NCI-H510A (cell line): ENCODE measurements around the gene RRBP1.

Experiments
- DNase-seq: peaks from one replicate; lab custom pipeline; 2025; lab: John Stamatoyannopoulos, UW

Gene RRBP1

GRCh38 chr20:17636523-17637412 lies 45.3 kb downstream of the RRBP1 start:
- no peak for DNase-seq

GRCh38 chr20:17635332-17636244 lies 46.5 kb downstream of the RRBP1 start:
- DNase-seq: no peak

DNA sequence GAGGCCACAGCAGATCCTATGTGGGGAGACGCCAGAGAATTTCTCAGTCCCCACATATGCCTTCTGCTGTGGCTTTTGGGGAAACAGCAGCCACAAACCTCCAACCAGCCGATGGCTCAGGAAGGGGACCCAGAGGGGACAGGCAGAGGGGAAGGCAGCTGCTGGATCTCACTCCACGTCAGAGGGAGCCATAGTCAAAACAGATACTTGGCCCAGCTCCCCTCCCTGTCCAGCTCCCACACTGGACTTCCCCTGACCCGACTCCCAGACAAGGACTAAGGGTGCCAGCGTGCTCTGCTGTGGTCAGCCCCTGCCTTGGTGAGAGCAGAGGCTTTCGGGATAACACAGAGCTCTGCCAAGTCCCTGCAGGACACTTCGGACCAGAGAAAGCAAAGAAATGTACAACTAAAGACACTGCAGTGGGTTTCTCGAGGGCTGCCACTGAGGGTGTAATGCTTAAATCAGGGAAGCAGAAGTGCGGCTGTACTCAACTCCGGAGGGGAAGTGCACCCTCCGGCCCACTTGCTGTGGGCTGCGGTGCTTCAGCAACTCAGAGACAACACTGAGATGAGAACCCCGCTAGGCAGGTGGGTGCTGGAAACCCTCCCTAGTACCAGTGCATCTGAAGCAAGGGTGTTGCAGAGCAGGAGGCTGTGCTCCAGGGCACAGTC lies 47.2 kb downstream of the RRBP1 start:
- DNase-seq: no peak

GRCh38 chr20:17633850-17634500 lies 48.1 kb downstream of the RRBP1 start:
- no peak for DNase-seq

- DNase-seq: no peak
Observed at GRCh38 chr20:17633221-17633849, 48.7 kb downstream of the RRBP1 start.

DNA sequence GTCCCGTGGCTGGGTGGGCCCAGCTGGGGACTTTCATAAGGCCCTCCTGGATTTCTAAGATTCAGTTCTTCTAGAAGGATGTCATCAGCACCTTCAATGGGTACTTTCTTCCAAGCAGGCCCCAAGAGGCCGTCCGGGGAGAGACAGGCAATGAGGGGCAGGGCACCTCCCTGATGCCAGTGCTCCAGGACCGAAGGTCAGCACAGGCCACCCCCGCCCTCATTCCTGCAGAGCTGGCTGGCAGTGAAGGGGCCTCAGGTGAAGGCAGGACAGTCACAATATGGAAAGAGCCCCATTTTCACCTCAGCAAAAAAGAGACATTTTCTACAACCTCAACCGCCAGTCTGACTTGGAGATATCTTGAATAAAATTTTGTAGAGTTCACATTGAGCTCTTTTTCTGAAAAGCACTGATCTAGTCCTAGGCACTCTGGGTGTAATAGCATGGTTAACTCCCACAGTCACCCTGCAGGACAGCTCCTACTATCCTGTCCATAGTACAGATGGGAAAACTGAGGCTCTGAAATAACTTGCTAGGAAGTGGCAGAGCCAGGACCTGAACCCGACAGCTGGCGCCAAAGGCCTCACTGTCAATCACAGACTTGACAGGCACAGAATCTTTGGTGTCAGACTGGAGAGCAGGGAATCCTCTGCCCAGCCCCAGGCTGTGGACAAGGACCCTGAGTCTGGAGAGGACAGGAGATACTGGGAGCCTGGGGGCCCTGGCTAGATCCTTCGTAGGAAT lies 50.3 kb downstream of the RRBP1 start:
- DNase-seq: no peak

DNA sequence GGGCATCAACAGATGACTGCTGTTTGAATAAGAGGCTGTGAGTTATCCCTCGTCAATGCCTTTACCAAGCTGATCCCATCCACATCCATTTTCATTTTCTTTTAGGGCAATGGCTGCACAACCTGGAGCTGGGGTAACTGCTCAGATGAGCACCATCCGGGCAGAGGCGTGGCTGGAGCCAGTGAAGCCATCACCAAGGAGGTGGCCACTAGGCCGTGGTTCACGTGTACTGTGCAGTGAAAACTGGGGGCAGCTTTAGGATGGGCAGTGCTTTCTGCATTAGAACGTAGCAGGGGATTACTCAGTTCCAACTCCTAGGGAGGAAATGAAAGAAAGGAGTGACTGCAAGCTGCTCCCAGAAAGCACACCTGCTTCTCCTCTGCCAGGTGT lies 51.2 kb downstream of the RRBP1 start:
- no peak for DNase-seq

- DNase-seq: no peak
Observed at GRCh38 chr20:17630151-17630805, 51.8 kb downstream of the RRBP1 start.

DNA sequence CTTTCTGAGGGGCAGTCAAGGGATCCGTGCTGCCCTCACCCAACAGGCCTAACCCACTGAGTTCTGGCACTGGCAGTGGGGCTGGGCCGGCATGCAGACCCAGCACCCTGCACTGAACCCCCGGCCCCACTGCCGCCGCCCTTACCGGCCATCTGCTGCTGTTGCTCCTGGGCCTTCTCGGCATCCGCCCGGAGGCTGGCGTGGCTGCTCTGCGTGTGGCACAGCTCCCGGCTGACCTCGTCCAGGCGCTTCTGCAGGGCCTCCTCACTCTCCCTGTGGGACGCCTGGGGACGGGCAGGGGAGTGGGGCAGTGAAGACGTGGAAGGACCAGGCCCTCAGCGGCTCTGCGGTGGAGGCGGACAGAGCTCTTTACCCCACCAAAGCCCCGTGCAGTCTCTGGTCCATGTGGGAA lies 52.4 kb downstream of the RRBP1 start:
- no peak for DNase-seq

DNA sequence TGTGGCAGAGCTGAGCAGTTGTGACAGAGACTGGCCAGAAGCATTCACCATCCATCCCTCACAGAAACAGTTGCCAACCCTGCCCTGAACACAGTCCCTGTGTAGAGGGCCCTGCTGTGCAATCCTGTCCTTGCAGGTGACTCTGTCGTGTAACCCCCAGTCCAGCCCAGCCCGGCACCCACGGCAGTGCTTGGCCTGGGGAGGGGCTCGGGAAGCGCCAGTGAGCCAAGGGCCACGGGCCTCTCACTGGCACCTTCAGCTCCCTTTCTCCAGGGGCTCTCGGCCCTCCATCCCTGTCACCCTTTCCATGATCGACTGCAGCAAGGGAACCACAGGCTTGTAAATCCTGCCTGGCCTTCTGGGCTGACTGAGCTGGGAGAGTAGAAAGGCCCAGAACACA lies 53.0 kb downstream of the RRBP1 start:
- no peak for DNase-seq

GRCh38 chr20:17628101-17628841 lies 53.8 kb downstream of the RRBP1 start:
- no peak for DNase-seq

DNA sequence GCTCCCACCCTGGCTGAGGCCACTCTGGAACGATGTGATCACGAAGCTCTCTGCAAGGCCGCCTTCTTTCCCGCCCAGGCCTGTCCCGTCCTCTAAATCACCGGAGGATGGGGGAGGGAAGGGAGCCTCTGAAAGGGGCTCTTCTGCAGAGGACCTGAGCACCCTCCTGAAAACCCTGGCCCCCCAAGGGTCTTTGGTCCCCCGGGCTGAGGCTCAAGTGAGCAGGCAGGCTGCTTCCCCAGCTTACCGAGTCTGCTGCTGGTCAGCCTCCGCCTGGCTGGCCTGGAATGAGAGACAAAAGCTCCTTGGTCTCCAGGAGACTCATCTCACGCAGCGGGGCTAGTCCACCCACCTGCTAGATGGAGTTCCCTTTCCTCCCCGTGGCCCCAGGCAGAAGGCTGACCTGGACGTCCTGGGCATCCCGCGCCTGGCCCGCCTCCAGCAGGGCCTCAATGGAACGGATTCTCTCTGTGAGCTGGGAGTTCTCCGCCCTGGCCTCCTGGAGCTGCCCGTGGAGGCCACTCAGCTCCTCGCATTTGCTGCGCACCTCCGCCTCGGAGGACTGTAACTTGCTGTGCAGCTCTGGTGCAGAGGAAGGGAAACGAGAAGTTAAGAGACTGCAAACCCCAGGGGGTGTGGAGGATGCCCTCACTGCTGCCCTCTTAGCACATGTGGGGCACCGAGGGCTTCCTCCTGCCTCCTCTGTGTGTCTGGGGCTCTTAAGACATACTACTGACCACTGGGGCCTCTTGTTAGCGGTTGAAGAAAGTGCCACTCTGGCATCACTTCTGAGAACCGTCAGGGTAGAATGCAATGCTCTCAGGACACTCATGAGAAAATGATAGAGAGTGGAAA lies 54.7 kb downstream of the RRBP1 start:
- no peak for DNase-seq

GRCh38 chr20:17626217-17627007 lies 55.6 kb downstream of the RRBP1 start:
- no peak for DNase-seq

- no peak for DNase-seq
Observed at GRCh38 chr20:17625246-17626051, 56.6 kb downstream of the RRBP1 start.

GRCh38 chr20:17624551-17625245 lies 57.3 kb downstream of the RRBP1 start:
- no peak for DNase-seq

DNA sequence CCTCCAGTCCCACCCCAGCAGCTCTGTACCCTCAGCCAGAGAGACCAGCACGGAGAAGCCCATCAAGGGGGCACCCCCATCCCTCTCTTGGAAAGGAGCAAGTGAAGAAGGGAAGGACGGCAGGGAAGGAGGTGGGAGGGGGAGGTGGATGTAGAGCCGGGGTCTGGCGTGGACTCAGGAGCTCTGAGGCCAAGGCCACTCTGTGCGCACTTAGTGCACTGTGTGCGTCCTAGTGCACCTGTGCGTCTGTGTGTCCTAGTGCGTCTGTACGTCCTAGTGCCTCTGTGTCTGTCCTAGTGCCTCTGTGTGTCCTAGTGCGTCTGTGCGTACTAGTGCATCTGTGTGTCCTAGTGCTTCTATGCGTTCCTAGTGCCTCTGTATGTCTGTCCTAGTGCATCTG lies 58.0 kb downstream of the RRBP1 start:
- DNase-seq: no peak
